NCI-H1105 (cell line): ENCODE measurements around the gene CERKL.
A peak's percentile ranks its signal among the peaks of the same experiment; 100 is the strongest.

ENCODE experiments used
- DNase-seq: peaks from one replicate; lab custom pipeline; 2025; lab: John Stamatoyannopoulos, UW

The CERKL gene

DNA sequence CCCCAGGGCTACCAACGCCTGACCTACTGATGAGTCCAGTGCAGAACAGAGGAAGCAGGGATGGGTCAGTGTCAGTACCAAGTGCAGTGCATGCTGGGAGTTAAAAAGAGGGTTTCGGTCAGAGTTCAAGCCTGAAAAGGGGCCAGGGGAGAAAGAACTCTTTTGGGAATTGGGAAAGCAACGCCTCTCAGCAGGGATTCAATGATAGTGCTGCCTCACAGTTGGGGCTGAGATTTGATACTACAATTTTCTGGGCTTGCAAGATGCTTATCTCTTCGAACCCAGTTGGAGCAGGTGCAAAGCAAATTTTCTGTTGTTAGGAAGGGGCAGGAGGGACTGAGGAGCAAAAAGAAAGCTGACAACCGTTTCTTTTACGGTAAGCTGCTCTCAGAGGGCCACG is 82.6 kb downstream of the CERKL start:
- peak; percentile 58 for DNase-seq

DNA sequence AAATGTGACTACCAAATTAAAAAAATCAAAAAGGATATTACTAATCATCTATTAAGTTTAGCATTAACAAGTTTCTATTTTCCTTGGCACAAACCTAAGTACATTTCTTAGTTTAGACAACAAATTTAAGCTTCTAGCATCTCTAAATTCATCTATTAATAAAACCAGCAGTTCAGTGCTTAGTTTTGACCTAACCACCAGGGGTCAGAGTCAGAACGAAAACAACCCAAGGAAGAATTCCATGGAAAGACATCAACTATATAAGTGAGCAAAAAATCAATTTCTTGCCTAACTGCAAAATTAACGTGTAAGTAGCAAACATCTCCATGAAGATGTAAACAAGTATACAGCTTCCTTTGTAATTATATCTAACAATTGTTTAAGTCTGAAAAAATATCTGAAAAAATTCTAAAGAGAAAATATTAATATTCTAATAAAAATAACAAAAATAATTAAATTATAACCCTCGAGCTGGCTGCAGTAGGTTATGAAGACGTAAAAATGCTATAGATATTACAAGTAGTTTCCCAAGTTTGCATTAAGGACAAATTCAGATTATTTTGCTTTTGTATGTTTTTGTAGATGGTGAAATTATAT is 83.7 kb downstream of the CERKL start:
- peak; percentile 42 for DNase-seq

DNA sequence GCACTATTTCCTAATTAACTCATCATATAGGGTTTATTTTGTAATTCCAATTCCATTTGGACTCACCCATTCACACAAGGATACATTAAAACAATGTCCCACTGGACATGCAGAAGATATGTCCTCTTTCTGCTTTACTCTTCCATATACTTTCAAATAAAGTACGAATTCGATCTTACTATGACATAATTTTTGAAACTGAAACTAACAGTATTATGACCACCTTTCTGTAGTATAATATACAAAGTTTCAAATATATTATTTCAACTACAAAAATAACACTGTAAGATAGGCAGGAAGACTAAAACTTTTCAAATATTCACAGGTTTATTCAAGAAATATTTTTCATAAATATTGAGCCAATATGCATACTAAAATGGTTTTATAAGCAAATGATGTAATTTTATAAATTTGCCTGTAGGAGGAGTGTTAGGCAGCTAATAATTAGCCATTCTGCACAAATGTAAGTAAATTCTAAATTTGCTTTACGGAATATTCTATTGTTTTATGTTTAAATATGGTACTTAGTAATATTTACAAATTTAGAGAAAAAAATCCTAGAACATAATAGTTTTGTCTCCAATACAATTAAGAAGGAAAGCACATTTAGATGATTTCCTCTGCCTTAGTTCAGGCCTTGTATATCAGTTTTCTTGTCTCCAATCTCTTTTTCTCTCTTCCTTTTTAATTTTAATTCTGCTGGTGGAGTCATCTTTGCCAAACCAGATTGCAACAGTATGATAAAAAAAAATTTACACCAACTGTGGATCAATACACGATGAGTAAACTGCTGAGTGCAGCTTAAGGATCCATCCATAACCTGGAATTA is 85.9 kb downstream of the CERKL start:
- DNase-seq, result no peak

- DNase-seq, result no peak
These were observed 86.8 kb downstream of the CERKL start for GRCh38 chr2:181570059-181570458.

DNA sequence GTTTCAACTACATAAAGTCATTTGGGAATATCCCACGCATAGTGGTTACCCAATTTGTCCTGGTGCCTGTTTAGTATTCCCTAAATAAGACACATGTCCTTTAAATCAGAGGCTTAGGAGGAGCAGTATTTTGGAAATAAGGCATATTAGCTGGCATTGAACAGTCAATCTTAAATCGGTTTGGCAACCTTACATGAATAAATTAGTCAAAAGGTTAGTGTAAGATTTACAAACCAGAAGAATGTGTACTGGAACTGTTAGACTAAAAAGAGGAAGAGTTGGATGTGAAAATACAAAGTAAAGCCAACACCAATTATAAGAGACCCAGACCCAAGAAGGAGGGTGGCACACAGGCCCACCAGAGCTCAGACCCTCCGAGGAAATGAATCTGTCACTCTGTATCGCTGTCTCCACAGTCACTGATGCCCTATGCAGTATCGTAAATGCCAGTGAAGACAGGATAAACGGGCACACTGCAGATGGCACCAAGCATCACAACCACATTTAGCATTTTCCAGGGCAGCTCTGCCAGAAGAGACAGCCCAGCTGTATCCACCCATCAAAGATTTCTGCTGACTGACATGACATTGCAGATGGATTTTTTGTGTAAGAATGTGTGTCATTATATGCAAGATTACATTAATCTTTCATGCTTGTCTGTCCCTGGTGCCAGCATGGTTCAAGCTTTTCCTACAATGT is 90.4 kb downstream of the CERKL start:
- no peak for DNase-seq

- DNase-seq, result no peak
These were observed 93.7 kb downstream of the CERKL start for GRCh38 chr2:181563101-181563692.

GRCh38 chr2:181558371-181558770 is 98.5 kb downstream of the CERKL start:
- no peak for DNase-seq

GRCh38 chr2:181554061-181554830 is 102.7 kb downstream of the CERKL start:
- DNase-seq, result no peak

DNA sequence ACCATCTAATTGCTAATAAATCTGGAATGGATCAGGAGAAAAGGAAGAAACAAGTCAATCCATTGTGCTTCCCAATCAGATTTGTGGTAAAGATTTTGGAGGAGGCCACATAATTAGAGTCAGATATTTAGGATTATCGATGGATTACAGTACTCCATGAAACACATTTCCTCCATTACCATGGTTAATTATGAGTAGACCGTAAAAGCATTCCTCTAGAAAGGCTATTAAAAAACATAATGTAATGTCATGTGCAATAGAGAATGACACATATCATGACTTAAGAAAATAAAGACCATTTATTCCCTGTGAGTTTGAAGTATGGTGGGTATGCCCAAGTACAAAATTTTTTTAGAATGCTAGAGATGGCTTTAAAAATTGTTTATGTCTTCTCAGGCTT is 103.7 kb downstream of the CERKL start:
- no peak for DNase-seq

DNA sequence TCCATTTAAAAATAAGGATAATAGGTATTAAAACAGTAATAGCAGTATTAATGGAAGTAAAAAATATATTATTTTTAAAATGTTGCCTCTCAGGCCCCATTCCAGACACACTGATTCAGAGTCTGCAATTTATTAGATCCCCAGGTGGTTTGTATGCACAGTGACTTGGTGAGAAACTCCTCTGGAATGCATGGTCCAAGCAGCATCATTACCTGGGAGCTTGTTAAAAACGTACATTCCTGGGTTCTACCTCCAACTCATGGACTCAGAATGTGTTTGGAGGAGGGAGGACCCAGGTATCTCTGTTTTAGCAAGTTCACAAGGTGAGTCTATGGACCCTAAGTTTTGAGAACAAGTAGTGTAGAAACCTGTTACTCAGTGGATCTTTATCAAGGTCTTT is 104.1 kb downstream of the CERKL start:
- no peak for DNase-seq

DNA sequence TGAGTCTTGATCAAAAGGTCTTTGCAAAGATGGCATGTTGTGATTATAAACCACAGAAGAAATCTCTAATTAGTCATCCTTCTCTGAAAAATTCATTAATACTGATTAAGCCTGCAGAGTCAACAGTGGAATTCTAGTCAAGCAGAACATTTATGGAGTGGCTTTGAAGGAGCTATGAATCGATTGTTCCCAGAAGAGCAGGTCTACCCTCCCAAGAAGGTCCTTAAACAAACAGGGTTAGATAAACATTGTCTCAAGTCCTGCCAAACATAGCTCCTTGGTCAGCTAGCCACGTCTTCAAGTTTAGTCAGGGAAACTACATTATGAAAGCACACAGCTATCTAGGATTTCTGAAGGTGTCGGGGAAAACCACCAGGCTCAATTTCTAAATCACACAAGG is 110.8 kb downstream of the CERKL start:
- DNase-seq, result no peak

DNA sequence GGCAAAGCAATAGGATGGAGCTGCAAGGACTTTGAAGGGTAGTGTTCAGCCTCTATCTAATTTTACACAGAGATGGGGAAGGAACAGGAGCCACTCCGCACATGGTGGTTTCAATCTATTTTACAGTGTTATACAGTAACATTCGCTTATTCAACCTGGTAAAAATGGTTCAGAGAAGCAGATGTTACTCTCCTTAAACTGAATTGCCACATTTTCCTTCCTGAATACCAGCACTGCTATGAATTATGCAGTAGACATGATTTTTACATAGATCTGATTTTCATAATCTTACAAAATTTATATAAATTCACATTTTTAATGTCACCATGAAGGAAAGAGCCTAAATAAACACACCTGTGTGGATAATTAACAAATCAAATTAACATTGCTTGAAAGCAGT is 114.7 kb downstream of the CERKL start:
- no peak for DNase-seq

GRCh38 chr2:181540421-181540820 is 116.5 kb downstream of the CERKL start:
- no peak for DNase-seq

GRCh38 chr2:181536730-181537129 is 120.2 kb downstream of the CERKL start:
- DNase-seq, result no peak

DNA sequence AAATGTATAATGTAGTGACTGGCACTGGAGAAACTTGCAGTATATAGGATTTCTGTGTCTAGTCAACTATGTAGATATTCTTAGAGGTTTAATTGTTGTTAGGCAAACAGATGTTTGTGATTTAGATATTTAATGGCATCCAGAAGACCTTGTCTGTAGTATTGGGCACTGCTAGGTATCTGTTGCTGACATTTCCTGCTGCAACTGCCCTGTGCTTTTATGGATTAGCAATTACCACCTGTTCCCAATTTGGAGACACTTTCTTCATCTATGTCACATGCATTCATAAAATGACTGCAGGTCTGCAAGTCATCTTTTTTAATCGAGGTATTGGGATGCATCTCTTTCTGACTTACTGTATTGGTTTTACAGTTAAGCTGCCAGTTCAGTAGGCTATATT is 128.5 kb downstream of the CERKL start:
- DNase-seq, result no peak

- no peak for DNase-seq
These were observed 129.8 kb downstream of the CERKL start for GRCh38 chr2:181527058-181527457.

DNA sequence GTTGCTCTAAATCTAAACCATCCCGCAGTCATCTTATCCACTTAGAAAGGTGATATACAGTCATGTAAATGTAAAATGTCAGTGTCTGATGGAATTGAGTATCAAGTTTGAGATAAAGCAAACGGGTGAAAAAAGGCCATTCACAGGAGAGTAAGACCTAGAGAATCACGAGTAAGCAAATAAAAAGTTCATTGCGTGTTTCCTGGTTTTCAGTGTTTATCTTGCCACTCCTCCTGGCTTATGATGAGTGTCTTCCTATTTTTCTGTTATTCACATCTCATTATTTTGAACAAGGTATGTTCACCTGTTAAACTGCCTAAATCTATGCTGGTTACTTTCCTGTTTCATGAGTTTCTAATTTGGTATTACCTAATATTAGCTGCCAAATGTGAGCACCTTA is 130.9 kb downstream of the CERKL start:
- no peak for DNase-seq

DNA sequence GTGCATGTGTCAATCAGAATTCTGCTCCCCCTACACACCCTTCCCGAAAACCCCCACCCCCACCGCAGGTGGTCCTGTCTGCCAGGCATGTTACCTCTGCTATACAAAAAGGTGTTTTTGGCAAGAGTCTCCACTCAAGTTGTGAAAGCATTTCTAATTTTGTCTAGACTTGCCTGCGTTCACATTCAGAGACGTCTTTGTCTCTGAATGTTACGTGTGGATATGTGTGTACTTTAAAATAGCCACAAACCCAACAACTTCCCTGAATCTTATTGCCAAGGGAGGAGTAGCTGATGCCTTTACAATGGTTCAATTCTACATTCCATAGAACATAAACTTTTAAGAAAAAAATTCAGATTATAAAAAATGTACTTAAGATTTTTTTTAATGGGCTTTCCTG is 133.1 kb downstream of the CERKL start:
- DNase-seq, result peak; percentile 62

DNA sequence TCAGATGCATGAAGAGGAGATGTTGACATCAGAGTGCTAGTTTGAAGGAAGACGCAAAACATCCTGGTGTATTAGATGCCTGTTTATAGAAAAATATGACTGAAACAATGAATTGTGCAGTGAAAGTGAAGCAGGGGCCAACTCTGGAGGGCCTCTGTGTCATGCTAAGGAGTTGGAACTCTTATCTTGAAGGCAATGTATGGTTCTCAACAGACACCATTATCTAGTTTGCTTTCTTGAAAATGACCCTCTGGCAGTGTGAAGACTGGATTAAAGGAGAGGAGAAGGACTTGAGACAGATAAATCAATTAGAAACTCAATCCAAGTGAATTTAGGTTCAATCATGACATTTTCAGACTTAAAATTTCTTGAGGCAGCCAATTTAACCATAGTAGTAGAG is 136.7 kb downstream of the CERKL start:
- no peak for DNase-seq

- no peak for DNase-seq
These were observed 139.1 kb downstream of the CERKL start for GRCh38 chr2:181517685-181518301.

DNA sequence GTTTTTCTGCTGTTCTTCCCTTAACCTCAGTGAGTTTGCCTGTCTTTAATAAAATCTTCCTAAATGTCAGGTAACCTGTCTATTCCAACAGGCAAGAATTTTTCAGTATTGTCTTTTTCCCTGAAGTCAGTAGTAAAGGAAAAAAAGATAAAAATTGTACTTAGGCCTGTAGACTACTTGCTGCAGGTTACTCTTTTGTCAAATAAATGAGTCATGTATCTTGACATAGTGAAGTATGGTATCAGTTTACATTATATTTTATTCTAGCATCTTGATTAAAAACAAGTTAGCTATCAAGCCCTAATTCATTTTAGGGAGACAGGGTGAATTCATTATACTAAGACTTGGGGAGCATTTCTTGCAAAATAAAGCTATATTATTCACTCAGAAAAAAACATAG is 139.9 kb downstream of the CERKL start:
- no peak for DNase-seq

DNA sequence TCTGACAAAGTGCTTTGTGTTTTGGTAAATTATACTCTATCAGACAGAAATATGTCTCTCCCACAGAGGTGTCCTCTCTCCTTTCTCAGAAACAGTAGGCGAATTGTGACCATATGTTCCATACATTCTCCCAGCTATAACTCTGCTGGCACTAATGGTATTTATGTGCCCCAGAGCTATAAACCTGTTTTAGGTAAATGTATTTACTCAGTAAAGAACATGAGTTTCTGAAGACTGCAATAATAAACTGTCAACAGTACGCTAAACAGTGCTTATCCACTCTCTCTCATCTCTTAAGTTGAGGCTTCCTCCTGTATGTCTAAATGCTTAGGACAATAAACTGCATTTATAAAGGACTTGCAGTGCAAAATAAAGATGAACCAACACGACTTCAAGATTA is 141.2 kb downstream of the CERKL start:
- DNase-seq, result no peak
